Stomach (tissue), 9 donors: ENCODE measurements around the gene CNP. TPM values are rescaled to one million over a fixed set of nuclear protein-coding genes. Genes with fewer than 3 reads are reported as not detected.

Experiments
- DNase-seq, 2 donors: peaks; one replicate each; pipeline versions ENCODE4 v3.0.0 to v3.0.0-alpha.2; 2013 to 2019
- H3K27ac ChIP-seq, 5 donors: fragments of 200-600 bp in 4 of 5; sonication (generic) in 4 of 5; one replicate each; pipeline ENCODE4 v1.5.1; 2013 to 2019; ENCODE audit warnings: mild to moderate bottlenecking in 1 of 5, moderate library complexity in 1 of 5
- H3K27me3 ChIP-seq, 3 donors: fragments of 200-600 bp; sonication (generic); one replicate each; pipeline ENCODE4 v1.5.1; 2017 to 2019; ENCODE audit warnings: mixed run types in 1 of 3
- H3K36me3 ChIP-seq, 4 donors: fragments of 200-600 bp; sonication (generic); 1 replicate in 3 of 4; 2 replicates in 1 of 4; pipeline ENCODE4 v1.5.1; 2016 to 2019
- H3K4me1 ChIP-seq, 4 donors: fragments of 200-600 bp; sonication (generic); one replicate each; pipeline ENCODE4 v1.5.1; 2016 to 2019
- H3K4me3 ChIP-seq, 4 donors: fragments of 200-600 bp; sonication (generic) in 3 of 4; one replicate each; pipeline ENCODE4 v1.5.1; 2016 to 2019; ENCODE audit warnings: mild to moderate bottlenecking in 1 of 4
- H3K9me3 ChIP-seq, 4 donors: fragments of 200-600 bp; sonication (generic); one replicate each; pipeline ENCODE4 v1.5.1; 2016 to 2019
- CTCF ChIP-seq, 7 experiments: fragments of 450-650 bp in 4 of 7; fragments of 200-600 bp in 3 of 7; sonication (generic) in 3 of 7; IDR thresholded peaks; one replicate each; pipeline ENCODE4 v1.5.1; 2016 to 2019; ENCODE audit warnings: antibody characterized with exemption in 7 of 7, control low read depth in 2 of 7, mild to moderate bottlenecking in 1 of 7
- EP300 ChIP-seq: sonication (generic); formaldehyde crosslinking; IDR thresholded peaks from one replicate; pipeline ENCODE4 v1.6.1; 2017; ENCODE audit warnings: antibody characterized with exemption
- POLR2A ChIP-seq, 4 donors: fragments of 450-650 bp; IDR thresholded peaks; one replicate each; pipeline ENCODE4 v1.6.1; 2016; ENCODE audit warnings: antibody characterized with exemption in 4 of 4, control low read depth in 2 of 4, mild to moderate bottlenecking in 1 of 4, moderate library complexity in 1 of 4
- POLR2AphosphoS5 ChIP-seq, 3 donors: sonication (generic); formaldehyde crosslinking; IDR thresholded peaks; one replicate each; pipeline ENCODE4 v1.6.1; 2016; ENCODE audit warnings: antibody characterized with exemption in 3 of 3
- WGBS, 5 donors: extraction: QIAGEN DNeasy Blood & Tissue Kit in 3 of 5; methylation state at CpG; one replicate each; pipeline versions ENCODE4 v1.1.5 to v1.1.7; 2013 to 2018; 5-methylcytosine and 5-hydroxymethylcytosine counted together
- intact Hi-C: fragments of 100-400 bp; cut with DNase I; formaldehyde crosslinking; loops from one replicate; pipeline ENCODE4 v1.15.1; 2023; ENCODE audit warnings: low total_unique reads
- polyA plus RNA-seq, 3 donors: library from polyadenylated mRNA; stranded (reverse); fragments of 200-250 nt; gene quantifications; one replicate each; pipeline ENCODE4 v1.2.3, GENCODE V29; 2013
- total RNA-seq, 5 donors: library from RNA; depleted of rRNA; stranded (reverse); fragments of >200 nt; gene quantifications; one replicate each; pipeline versions ENCODE4 v1.1.0 to v1.2.3, GENCODE V29; 2014 to 2016
- donor health status: healthy with polysubstance abuse.
- donor health status: Bipolar disorder and iron deficiency.
- donor health status: healthy.

The CNP gene
- total and polyA plus RNA-seq, 8 donors, result 21.0 to 47.2 (median 29.1) TPM

DNA sequence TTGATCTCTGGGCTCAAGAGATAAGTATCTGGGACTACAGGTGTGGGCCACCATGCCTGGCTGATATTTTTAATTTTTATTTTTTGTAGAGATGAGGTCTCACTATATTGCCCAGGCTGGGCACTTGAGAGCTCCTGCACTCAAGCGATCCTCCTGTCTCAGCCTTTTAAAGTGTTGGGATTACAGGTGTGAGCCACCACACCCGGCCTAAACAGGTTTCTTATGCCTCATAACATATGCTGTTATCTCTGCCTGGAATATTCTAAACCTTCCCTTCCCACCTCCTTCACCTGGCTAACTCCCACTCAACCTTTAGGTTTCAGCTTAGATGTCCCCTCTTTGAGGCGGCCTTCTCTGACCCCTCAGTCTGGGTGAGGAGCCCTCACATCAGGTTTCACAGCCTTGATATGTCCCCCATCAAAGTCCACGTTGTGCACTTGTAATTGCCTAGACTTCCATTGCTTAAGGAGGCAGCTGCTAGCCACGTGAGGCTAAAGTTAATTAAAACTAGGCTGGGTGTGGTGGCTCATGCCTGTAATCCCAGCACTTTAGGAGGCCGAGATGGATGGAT is 8.6 kb upstream of the CNP start:
- intact Hi-C loops, result no loop called here
- TF ChIP-seq EP300, result no peak
- no peak for TF ChIP-seq POLR2AphosphoS5 (IDR thresholded peaks at IDR 0.05)
- no peak for TF ChIP-seq CTCF (IDR thresholded peaks at IDR 0.05)
- no peak for TF ChIP-seq POLR2A (IDR thresholded peaks at IDR 0.05)
- 83 to 89% (median 85%) methylated on average over 6 of the region's 6 CpGs for WGBS, 5 donors
- peaks cover 0 to 7% (median 0%) of the 10 kb centered on the region in 4 donors for H3K36me3 ChIP-seq
- H3K4me3 ChIP-seq, result no peak overlapping the region
- no peaks in the 10 kb centered on the region for H3K27me3 ChIP-seq
- peaks cover 0 to 5% (median 2%) of the 10 kb centered on the region in 4 donors for H3K4me1 ChIP-seq
- no peak for DNase-seq
- H3K9me3 ChIP-seq, result no peaks in the 10 kb centered on the region
- no peak overlapping the region for H3K27ac ChIP-seq

DNA sequence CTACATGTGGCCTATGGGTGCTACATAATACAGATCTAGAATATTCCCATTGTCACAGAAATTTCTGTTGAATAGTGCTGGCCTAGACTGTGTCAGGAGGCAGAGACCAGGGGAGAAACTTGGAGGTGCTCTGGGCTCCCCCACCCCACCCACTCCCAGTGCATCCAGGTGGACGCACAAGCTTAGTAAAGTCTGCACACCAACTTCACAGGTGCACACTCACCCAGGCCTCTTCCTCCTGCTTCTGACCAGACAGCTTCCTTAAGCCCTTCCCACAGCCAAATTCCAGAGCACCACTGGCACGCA is 7.6 kb upstream of the CNP start:
- WGBS, 5 donors, result 59 to 94% (median 73%) methylated on average over 2 of the region's 2 CpGs
- Histone ChIP-seq H3K36me3 (peaks cover 0 to 7% (median 0%) of the 10 kb centered on the region in 4 donors), H3K27ac (no peak overlapping the region), H3K4me3 (no peak overlapping the region), H3K27me3 (no peaks in the 10 kb centered on the region), H3K9me3 (no peaks in the 10 kb centered on the region), H3K4me1 (peaks cover 0 to 5% (median 2%) of the 10 kb centered on the region in 4 donors)
- TF ChIP-seq POLR2AphosphoS5 (IDR thresholded peaks at IDR 0.05), result no peak
- TF ChIP-seq POLR2A (IDR thresholded peaks at IDR 0.05), result no peak
- TF ChIP-seq EP300, result no peak
- TF ChIP-seq CTCF (IDR thresholded peaks at IDR 0.05), result no peak
- intact Hi-C loops, result no loop called here
- DNase-seq, result no peak

DNA sequence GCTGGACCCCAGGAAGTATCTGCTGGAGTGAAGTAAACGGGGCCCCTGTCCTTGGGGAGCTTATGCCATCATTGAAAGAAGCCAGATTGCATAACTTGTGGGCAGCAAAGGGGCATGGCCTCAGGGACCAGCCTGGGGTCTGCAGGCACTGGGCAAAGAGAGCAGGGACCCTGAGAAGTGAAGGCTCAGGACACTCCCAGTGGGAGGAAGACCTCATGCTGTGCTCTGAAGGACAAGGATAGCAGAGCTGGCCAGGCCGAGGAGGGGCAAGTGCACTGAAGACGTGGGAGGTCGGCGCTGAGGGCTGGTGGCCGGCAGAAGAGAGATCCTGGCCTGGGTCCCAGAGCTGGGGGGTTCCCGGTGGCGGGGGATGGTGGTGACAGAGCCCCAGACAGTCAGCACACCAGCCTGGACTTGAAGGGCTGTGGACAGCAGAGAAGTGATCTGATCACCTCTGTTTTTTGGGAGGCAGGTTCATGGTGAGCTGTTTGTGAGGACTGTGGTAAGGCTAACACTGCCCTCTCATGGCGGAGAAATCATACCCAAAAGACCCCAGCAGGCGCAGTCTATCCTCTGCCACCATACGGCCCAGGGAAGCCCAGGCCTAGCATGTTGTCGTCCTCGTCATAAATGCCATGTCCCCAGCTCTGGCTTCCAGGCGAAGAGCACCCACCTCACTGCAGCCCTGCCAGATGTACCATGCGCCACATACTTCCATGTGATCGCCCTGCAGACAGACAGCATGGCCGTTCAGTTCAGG is 7.1 kb upstream of the CNP start:
- H3K4me3 ChIP-seq, result no peak overlapping the region
- intact Hi-C loops, result loop anchor here (5.0 kb wide), 2 partner anchors 68 to 158 kb away; no protein-coding TSS in a partner anchor
- no peak overlapping the region for H3K27ac ChIP-seq
- 47 to 62% (median 56%) methylated on average over 16 to 17 of the region's 17 CpGs for WGBS, 5 donors
- TF ChIP-seq POLR2A (IDR thresholded peaks at IDR 0.05), result no peak
- peak in 2 of 7 experiments; percentile 15 to 27 for TF ChIP-seq CTCF (IDR thresholded peaks at IDR 0.05)
- TF ChIP-seq POLR2AphosphoS5 (IDR thresholded peaks at IDR 0.05), result no peak
- H3K9me3 ChIP-seq, result no peaks in the 10 kb centered on the region
- DNase-seq, result peak in 1 of 2 donors; percentile 79
- peaks cover 0 to 7% (median 0%) of the 10 kb centered on the region in 4 donors for H3K36me3 ChIP-seq
- H3K27me3 ChIP-seq, result no peaks in the 10 kb centered on the region
- H3K4me1 ChIP-seq, result peaks cover 0 to 5% (median 2%) of the 10 kb centered on the region in 4 donors

DNA sequence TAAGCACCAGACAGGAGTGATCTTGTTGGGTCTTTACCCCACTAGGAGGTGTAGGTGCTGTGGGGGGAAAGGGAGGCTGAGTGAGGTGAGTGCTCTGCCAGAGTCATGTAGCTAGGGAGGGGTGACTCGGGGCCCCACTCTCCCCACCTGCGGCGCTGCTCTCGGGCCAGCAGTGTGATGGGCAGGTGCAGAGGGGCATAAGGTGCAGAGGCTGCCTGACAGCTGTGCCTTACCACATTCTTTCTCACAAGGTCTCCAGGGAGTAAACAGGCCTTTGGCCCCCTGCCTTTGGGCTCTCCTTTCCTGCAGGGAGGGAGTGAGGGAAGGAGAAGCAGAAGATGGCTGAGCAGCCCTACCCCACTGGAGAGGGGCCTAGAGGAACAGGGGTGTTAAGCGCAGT is 4.5 kb upstream of the CNP start:
- Histone ChIP-seq H3K27me3 (no peaks in the 10 kb centered on the region), H3K4me3 (no peak overlapping the region), H3K4me1 (peaks cover 10 to 17% (median 16%) of the 10 kb centered on the region in 4 donors), H3K36me3 (no peaks in the 10 kb centered on the region), H3K27ac (no peak overlapping the region), H3K9me3 (no peaks in the 10 kb centered on the region)
- DNase-seq, result peak in 1 of 2 donors; percentile 54
- 66 to 88% (median 72%) methylated on average over 5 of the region's 5 CpGs for WGBS, 5 donors
- TF ChIP-seq EP300 (no peak), CTCF (IDR thresholded peaks at IDR 0.05) (no peak), POLR2AphosphoS5 (IDR thresholded peaks at IDR 0.05) (no peak), POLR2A (IDR thresholded peaks at IDR 0.05) (no peak)
- intact Hi-C loops, result loop anchor here (5.0 kb wide), 2 partner anchors 65 to 155 kb away; no protein-coding TSS in a partner anchor
